Adipose tissue (tissue), 3 donors: ENCODE data around the gene PCDH18. TPM values are rescaled to one million over a fixed set of nuclear protein-coding genes. Genes with fewer than 3 reads are reported as not detected.
"Not testable (repeated sequence)": the region's sequence is repeated elsewhere in the genome, so short reads cannot be mapped to it uniquely, and the experiment has no call there.

Source experiments
- H3K27ac ChIP-seq: one replicate; pipeline ENCODE4 v1.5.1; 2013; ENCODE audit warnings: low read depth, low read length
- WGBS, 3 donors: extraction: QIAGEN DNeasy Blood & Tissue Kit; methylation state at CpG; one replicate each; pipeline ENCODE4 v1.1.7; 2013; 5-methylcytosine and 5-hydroxymethylcytosine counted together
- polyA plus RNA-seq, 3 donors: library from polyadenylated mRNA; stranded (reverse); fragments of 200-250 nt; gene quantifications; one replicate each; pipeline ENCODE4 v1.2.3, GENCODE V29; 2013
- donor health status: healthy with polysubstance abuse.
- donor health status: Bipolar disorder and iron deficiency.
- donor health status: healthy.

PCDH18 gene
- polyA plus RNA-seq, result 10 to 100 TPM in 2 of 3 donors, 1 to 10 TPM in 1; 2.2 to 36.4 (median 11.7) TPM

DNA sequence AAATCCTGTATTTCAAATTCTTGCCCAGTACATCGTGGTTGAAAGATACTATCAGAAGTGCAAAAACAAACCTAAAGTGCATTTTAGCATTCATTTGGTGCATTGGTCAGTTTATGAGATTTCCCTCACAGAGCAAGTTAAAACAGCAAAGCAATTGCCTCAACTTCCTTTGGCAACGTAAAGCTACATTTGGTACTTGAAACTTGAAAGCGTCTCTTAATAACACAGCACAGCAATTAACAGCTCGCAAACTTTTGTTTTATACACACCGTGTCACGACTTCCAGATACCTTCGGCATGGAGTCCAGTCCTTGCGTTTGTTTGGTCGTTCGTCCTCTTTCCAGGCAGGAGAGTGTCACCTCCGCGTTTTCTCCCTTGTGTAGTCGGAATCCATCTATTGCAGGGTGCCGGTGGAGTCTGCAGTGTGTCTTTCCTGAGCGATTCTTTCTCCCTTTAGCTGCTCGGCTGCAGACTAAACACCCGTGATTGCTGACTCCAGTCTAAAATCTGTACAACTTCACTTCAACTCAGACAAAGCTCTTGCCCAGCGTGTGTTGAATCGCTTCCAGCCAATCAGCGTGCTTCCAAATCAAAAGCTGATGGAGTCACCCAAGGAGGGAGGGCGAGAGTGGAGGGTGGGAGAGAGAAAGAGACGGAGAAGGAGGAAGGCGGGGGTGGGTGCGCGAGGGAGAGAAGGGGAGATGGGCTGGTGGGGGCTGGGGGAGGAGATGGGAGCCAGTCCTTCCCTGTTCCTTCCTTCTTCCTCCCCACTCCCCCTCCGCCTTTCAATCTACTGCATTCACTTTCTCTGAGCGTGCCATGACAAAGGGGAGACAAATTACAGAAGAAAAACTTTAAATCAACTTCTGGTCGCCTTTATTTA is at the start of gene PCDH18:
Gene PCDH18 (minus strand): TSS at position 509 of the 883 bp plus-strand sequence. CDS start 406 bp downstream, at position 103.
- no peak within 1 kb of the TSS for H3K27ac ChIP-seq
- 1 to 2% (median 1%) methylated on average over 24 to 28 of the region's 28 CpGs for WGBS, 3 donors

DNA sequence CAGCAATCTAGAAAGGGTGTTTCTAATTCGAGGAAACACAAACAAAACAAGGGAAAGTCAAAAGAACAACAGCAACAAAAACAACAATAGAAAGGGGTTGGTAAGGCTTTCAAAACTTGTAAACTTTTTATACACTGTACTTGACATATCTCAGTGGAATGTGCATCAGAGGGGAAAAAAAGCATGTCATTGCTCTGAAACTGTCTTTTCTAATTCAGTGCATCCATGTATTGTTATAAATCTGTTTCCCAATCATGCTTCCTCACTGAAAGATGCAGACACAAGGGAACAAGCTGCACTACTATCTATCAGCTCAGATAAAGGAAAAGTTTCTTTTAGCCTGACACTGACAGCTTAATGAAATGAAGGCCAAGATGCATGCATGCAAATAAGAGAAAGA is 44.2 kb upstream of the PCDH18 start:
- H3K27ac ChIP-seq, result no peak overlapping the region
- WGBS, 3 donors, result 17 to 44% (median 39%) methylated on average over 1 of the region's 1 CpG

- WGBS, 3 donors, result 10 to 93% (median 62%) methylated on average over 1 of the region's 1 CpG
- no peak overlapping the region for H3K27ac ChIP-seq
Measured at GRCh38 chr4:137572647-137573046, 40.4 kb upstream of the PCDH18 start.

DNA sequence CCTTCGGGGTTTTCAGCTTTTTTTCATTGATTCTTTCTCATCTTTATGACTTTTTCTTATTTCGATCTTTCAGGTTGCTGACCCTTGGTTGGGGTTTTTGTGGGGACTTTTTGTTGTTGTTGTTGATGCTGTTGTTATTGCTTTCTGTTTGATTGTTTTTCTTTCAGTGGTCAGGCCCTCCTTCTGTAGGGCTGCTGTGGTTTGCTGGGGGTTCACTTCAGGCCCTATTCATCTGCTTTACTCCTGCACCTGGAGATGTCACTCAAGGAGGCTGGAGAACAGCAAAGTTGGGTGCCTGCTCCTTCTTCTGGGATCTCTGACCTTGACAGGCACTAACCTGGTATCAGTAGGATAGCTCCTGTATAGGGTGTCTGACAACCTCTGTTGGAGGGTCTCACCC is 39.9 kb upstream of the PCDH18 start:
- 71 to 94% (median 80%) methylated on average over 2 of the region's 2 CpGs for WGBS, 3 donors
- no peak overlapping the region for H3K27ac ChIP-seq

GRCh38 chr4:137559801-137560200 is 27.5 kb upstream of the PCDH18 start:
- H3K27ac ChIP-seq, result no peak overlapping the region
- WGBS, 3 donors, result 76 to 94% (median 92%) methylated on average over 1 of the region's 1 CpG

DNA sequence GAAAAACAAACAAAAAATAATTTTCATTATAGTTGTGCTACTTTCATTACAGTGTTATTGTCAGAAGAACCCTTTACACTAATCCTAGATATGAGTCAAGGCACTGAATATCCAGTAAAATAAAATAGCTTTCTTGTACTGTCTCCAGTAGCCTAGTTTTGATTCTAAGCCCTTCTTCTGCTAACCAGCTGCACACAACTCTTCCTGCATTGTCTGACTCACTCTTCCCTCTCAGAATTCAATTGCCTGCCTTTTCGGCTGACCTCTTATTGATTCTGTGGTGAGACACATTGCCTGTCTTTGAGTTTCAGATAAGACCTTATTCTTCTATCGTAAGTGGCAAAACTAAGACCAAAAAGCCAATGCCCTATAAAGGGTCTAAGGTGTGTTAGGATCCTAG is 26.7 kb upstream of the PCDH18 start:
- no peak overlapping the region for H3K27ac ChIP-seq
- WGBS, 3 donors, result 36 to 68% (median 63%) methylated on average over 2 of the region's 2 CpGs

DNA sequence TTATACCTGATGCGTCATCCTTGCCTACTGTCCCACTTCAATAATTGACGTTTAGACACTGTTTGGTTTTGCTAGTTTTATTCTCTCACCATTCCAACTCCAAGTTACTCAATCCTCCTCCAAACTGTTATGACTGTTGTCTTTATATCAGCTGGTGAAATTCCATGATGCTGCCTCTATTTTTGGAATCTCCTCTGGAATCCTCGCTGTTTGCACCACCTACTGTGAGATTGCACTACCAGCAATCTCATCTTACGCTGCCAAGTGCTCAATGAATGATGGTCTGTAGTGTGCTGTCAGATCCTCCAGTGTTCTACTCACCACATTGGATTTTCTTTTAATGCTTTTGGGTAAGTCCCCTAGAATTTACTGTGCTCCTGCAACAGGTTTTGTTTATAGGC is 13.2 kb upstream of the PCDH18 start:
- 56 to 77% (median 59%) methylated on average over 4 of the region's 4 CpGs for WGBS, 3 donors
- H3K27ac ChIP-seq, result no peak overlapping the region

DNA sequence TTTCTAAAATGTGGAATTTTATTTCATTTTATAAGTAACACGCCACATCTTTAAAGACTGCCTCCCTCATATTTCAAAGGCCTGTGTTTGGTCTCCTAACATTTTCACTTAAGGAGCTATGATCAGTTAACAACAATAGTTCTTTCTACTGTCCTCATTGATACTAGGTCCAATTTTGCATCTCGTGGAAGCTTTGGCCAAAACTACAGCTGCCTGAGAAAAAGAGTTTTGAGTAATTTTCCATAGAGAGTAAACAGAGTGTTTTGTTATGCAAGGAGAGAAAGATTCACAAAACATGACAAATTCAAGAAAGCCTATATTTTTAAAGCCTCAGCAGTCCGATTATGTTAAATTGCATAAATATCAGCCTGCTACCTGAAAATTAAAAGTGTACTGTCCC is 11.4 kb upstream of the PCDH18 start:
- WGBS, 3 donors, result 43 to 58% (median 45%) methylated on average over 3 of the region's 3 CpGs
- H3K27ac ChIP-seq, result no peak overlapping the region

GRCh38 chr4:137543198-137543597 is 10.9 kb upstream of the PCDH18 start:
- 57 to 68% (median 60%) methylated on average over 2 of the region's 2 CpGs for WGBS, 3 donors
- H3K27ac ChIP-seq, result no peak overlapping the region

DNA sequence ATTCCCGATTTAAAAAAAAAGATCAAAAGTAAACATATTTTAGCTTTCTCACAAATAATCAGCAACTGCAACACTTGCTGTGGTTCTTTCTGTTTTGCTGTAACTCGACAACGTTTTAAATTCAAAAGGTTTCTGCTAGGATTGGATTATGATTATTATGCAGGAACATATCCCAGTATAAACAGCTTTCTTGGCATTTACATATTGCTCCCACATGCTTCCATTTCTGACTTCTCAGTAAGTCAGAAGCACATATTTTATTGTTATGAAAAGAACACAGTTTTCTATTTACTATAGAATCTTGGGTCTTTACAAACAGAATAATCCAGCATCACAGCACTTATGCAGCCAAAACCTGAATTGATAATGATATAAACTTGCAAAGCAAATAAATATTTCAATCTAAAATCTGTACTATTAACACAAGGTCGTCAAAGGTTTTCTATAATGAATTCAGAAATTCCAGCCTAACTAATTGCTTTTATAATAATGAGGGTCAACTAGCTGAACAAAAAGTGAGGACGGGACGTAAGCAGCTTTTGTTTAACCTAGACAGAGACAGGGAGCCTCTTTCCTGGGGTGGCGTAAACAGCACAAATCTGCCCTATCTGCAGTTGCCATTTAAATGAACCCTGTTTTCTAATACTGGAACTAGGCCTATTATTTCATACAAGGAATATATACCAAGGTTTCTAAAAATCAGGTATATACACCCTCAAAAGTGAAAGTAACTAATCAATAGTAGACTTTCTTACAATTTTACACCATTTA is 9.8 kb upstream of the PCDH18 start:
- 44 to 53% (median 48%) methylated on average over 7 of the region's 7 CpGs for WGBS, 3 donors
- no peak overlapping the region for H3K27ac ChIP-seq

GRCh38 chr4:137541181-137541580 is 8.9 kb upstream of the PCDH18 start:
- 23 to 35% (median 31%) methylated on average over 3 of the region's 3 CpGs for WGBS, 3 donors
- no peak overlapping the region for H3K27ac ChIP-seq

GRCh38 chr4:137540356-137540755 is 8.1 kb upstream of the PCDH18 start:
- no peak overlapping the region for H3K27ac ChIP-seq

DNA sequence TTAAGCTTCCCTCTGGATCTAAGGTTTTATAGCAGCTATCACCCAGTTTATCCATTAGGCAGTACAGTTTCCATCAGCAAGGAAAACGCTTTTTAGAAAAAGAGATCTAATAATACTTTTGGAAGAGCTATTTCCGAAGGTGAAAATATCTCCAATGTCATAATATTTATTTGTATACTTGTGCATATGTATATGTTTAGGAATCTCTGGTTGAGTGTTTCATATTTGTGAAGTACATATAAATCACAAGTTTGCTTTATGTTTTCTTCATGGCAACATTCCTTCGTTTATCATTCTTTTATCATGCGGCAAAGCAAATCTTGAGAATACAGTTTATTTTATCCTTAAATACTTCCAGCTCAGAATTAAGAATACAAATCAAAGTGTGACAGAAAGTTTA is 6.2 kb upstream of the PCDH18 start:
- 77 to 90% (median 89%) methylated on average over 4 of the region's 4 CpGs for WGBS, 3 donors
- no peak overlapping the region for H3K27ac ChIP-seq

- WGBS, 3 donors, result 85 to 95% (median 94%) methylated on average over 2 of the region's 3 CpGs
- H3K27ac ChIP-seq, result not testable (repeated sequence)
Measured at GRCh38 chr4:137537807-137538206, 5.5 kb upstream of the PCDH18 start.

DNA sequence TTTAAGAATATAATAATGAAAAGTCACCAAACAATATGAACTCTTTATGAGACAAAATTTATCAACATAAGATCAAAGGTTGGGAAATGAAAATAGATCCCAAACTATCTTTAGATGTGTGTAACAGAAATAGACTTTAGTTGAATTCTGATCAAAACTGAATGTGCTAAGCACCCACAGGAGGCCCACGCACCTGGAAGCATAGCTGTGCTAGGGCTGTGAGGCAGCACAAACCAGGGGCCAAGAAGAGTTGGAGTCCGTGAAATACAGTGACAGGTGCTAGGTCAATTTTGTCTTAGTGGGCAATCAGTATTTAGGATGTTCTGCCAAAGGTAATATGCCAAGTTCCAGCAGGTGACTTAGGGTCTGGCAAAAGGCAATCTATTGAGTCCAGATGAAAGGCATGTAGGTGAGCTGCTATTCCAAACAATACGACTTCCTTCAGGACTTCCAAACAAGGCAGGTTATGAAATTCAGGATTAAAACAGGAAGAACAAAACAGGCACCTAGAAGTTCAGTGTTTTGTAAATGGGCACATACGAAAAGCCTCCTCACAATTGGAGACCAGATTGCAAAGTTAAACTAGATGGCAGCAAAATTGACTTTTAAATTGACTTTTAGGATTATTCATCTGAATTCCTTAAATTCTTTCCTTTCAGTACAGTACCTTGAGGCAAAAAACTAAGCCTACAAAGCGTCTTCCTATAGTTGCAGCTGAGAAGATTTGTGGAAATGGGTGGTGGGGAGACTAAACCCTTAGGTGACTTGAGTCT is 4.7 kb upstream of the PCDH18 start:
- WGBS, 3 donors, result 62 to 85% (median 82%) methylated on average over 5 of the region's 5 CpGs
- H3K27ac ChIP-seq, result no peak overlapping the region

DNA sequence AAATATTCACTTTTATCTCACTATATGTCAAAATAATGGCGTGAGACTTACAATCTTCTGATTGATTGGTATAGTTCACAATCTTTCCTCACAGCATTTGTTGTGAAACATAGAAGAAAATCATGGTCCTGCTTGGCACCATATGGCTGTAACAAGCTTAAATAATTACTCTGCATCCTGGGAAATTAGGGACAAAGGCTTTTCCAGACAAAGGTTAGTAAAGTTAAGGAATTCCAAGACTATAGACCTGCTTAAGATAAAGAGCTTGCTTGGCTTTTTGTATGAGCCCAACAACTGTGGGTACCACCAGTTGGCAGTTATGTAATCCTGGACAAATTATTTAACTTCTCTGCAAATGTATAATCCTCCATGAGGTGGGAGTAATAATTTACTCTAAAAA is 3.4 kb upstream of the PCDH18 start:
- 62 to 88% (median 83%) methylated on average over 1 of the region's 1 CpG for WGBS, 3 donors
- no peak overlapping the region for H3K27ac ChIP-seq

GRCh38 chr4:137534516-137534915 is 2.2 kb upstream of the PCDH18 start:
- WGBS, 3 donors, result 33 to 52% (median 46%) methylated on average over 1 of the region's 1 CpG
- no peak overlapping the region for H3K27ac ChIP-seq

DNA sequence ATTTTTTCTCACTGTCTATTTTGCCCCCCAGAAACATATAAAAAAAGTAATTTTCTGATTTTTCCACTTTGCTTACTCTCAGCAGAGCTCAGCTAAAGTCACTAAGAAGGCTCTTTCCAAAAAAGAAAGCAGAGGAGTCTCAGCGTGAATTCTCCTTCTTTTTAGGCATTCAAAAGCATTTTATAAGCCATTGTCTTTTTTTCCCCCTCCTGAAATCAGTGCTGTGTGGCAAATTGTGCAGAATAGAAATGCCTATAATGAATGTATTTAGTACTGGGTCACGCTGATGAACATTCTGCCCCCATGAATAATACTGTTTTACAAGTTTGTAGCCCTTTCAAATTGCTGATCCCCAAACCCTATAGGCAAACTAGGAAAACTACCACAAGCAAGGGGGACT is 1.6 kb upstream of the PCDH18 start:
- H3K27ac ChIP-seq, result no peak overlapping the region
- 57 to 65% (median 59%) methylated on average over 2 of the region's 2 CpGs for WGBS, 3 donors

DNA sequence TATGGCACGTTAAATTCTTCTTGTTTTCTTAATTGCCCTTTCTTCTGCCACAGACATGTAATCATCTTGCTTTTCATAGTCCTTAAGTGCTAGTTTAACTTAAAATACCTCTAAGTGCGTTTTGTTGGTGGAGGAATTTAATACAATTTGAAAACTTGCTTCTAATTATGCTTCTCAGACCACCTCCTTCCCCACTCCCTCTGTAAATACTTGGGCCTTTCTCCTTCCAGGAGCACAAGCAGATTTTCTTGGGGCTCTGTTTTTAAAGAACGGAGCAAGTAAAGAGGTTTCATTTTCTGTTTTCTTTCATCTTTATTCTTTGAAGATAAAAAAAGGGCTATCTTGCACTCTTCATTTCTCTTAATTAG is 559 bp upstream of the PCDH18 start:
- 9 to 18% (median 10%) methylated on average over 3 of the region's 3 CpGs for WGBS, 3 donors
- H3K27ac ChIP-seq, result no peak overlapping the region
